Astrocyte of the cerebellum (primary cell): ENCODE data around the gene UGGT2.

ENCODE experiments used
- DNase-seq: peaks from one replicate; pipeline ENCODE4 v3.0.0-alpha.2; 2011; ENCODE audit warnings: low read depth
- H3K4me3 ChIP-seq: 2 replicates; pipeline ENCODE4 v1.5.1; 2011; ENCODE audit warnings: mild to moderate bottlenecking, low read depth, low read length, moderate library complexity
- CTCF ChIP-seq: IDR thresholded peaks from 2 replicates; pipeline ENCODE4 v1.5.1; 2012; ENCODE audit warnings: low read length, low read depth, moderate library complexity, mild to moderate bottlenecking; ENCODE audit errors: missing control alignments
- in situ Hi-C: cut with HindIII; loops from 2 replicates; pipeline ENCODE4 v1.10.0; 2017; ENCODE audit warnings: low sequenced_read_pairs

UGGT2 gene

GRCh38 chr13:96053003-96053703, at the start of gene UGGT2:
UGGT2 (minus strand) TSS chr13:96053401; CDS start chr13:96053312, 89 bp downstream.
- peak; percentile 83 for DNase-seq
- peak within 1 kb of the TSS; percentile 70 for H3K4me3 ChIP-seq
- in situ Hi-C loops: no loop called here
- no peak for TF ChIP-seq CTCF

GRCh38 chr13:96100457-96101220, 47.4 kb upstream of the UGGT2 start:
- TF ChIP-seq CTCF: no peak
- H3K4me3 ChIP-seq: no peak overlapping the region
- no peak for DNase-seq
- in situ Hi-C loops: no loop called here

- DNase-seq: no peak
- TF ChIP-seq CTCF: no peak
- in situ Hi-C loops: no loop called here
- no peak overlapping the region for H3K4me3 ChIP-seq
These were observed 40.2 kb upstream of the UGGT2 start for GRCh38 chr13:96093296-96094006.

DNA sequence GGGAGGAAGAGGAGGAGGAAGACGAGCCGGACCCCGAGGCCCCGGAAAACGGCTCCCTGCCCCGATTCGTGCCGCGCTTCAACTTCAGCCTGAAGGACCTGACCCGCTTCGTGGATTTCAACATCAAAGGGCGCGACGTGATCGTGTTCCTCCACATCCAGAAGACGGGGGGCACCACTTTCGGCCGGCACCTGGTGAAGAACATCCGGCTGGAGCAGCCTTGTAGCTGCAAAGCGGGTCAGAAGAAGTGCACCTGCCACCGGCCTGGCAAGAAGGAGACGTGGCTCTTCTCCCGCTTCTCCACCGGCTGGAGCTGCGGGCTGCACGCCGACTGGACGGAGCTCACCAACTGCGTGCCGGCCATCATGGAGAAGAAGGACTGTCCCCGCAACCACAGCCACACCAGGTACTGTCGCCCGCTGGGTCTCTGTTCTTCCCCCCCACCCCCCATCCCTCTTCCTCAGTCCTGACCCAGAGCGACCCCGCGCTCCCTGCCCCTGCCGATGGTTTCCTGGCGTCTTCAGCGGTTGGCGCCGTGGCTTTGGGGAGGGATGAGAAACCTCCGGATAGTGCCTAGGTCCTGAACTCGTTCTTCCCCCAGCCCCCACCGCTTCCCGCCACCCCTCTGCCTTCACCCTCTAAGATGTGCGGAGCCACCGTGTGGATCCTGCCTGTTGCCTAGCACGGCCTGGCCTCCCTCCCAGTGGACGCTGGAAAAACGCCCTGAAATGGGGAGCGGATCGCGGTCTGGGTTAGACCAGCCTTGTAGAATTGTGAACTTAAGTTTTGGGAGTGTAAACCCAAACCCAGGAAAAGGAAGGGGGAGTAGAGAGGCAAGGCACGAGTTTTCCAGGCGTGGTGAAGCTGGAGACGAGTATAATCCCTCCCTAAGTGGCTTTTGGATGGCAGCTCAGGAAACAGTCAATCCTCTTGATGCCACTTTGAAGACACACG, 38.2 kb upstream of the UGGT2 start:
- DNase-seq: no peak
- peak overlapping the region; percentile 53 for H3K4me3 ChIP-seq
- in situ Hi-C loops: no loop called here
- TF ChIP-seq CTCF: no peak

DNA sequence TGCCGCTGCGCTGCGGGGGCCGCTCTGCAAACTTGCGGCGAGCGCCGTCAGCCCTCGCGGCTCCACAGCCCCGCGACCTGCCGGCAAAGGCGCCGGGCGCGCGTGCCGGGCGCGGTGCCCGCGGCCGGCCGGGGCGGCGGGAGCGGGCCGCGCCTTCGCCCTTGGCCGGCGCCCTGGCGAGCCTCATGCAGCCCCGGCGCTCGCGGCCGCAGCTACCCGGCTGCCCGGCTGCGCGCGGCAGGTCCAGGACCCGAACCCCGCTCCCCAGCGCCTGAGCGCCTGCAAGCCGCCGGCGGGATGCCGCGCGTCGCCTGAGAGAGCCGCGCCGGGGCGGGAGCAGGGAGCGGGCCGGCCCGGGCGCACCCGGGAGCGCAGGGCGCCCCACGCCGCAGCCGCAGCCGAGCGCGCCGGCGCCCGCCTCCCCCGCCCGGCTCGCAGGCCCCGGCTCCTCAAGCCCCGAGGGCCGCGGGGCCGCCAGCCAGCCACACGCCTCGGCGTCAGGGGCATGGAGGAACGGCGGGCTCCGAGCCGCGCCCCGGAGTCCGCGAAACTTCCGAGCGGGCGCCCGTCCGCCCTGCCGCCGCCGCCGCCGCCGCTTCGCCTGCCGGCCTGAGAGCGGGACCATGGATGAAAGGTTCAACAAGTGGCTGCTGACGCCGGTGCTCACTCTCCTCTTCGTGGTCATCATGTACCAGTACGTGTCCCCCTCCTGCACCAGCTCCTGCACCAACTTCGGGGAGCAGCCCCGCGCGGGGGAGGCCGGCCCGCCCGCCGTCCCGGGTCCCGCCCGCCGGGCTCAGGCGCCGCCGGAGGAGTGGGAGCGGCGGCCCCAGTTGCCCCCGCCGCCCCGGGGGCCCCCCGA, 37.3 kb upstream of the UGGT2 start:
- peak overlapping the region; percentile 53 for H3K4me3 ChIP-seq
- in situ Hi-C loops: no loop called here
- DNase-seq: no peak

More for the DNA sequence above, 37.3 kb upstream of the UGGT2 start:
- TF ChIP-seq CTCF: no peak
